Glutamatergic neuron (in vitro differentiated cells): Measurements from ENCODE around the gene VWA8. TPM values are rescaled to one million over a fixed set of nuclear protein-coding genes. Genes with fewer than 3 reads are reported as not detected.

Experiments used
- DNase-seq: peaks from one replicate; pipeline ENCODE4 v3.0.0; 2022
- H3K27ac Mint-ChIP-seq: one replicate; pipeline ENCODE4 v1.8.0; 2020; ENCODE audit warnings: mild to moderate bottlenecking, mixed read lengths, inconsistent platforms; ENCODE audit not compliant: unreplicated experiment
- H3K27me3 Mint-ChIP-seq: one replicate; pipeline ENCODE4 v1.8.0; 2020; ENCODE audit warnings: mild to moderate bottlenecking, moderate library complexity, mixed read lengths, inconsistent platforms; ENCODE audit not compliant: unreplicated experiment
- H3K36me3 Mint-ChIP-seq: one replicate; pipeline ENCODE4 v1.8.0; 2020; ENCODE audit warnings: mild to moderate bottlenecking, mixed read lengths, inconsistent platforms; ENCODE audit not compliant: unreplicated experiment
- H3K4me1 Mint-ChIP-seq: one replicate; pipeline ENCODE4 v1.8.0; 2020; ENCODE audit warnings: mild to moderate bottlenecking, low read depth, mixed read lengths, inconsistent platforms; ENCODE audit not compliant: unreplicated experiment
- H3K4me3 Mint-ChIP-seq: one replicate; pipeline ENCODE4 v1.8.0; 2020; ENCODE audit warnings: mild to moderate bottlenecking, mixed read lengths, inconsistent platforms; ENCODE audit not compliant: unreplicated experiment
- H3K9me3 Mint-ChIP-seq: one replicate; pipeline ENCODE4 v1.8.0; 2020; ENCODE audit warnings: mild to moderate bottlenecking, moderate library complexity, mixed read lengths, inconsistent platforms; ENCODE audit not compliant: unreplicated experiment
- CTCF ChIP-seq: fragments of 200-600 bp; sonication (generic); IDR thresholded peaks from one replicate; pipeline ENCODE4 v1.5.0; 2021; ENCODE audit not compliant: partially characterized antibody, unreplicated experiment
- total RNA-seq: library from RNA; stranded (reverse); fragmentation: NEBNext Ultra II Directional; extraction: Animal tissue kit (Norgen Biotek cat#: 25700); gene quantifications from one replicate; pipeline ENCODE4 v1.2.1, GENCODE V29; 2021; ENCODE audit not compliant: unreplicated experiment

Gene VWA8
- total RNA-seq, 1 donor from 2014 or later: 16.4 TPM

DNA sequence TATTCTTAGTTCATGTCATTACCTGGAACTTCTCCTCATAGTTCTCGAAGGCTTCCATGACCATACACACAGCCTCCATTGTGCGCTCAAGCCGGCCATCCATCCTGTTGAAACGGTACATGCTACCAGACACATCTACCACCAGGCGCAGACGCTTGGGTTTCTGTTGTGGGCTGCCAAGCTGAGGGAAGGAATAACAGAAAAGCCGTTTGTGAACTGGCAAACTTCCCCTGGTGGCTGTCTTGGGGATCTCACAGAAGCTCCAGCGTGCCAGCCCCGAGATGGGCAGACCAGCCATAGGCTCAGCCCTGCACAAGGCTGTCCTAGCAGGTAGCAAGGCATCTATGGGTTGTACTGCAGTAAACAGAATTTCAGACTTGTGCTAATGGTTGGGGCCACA, 373.4 kb downstream of the VWA8 start:
- Mint-ChIP-seq H3K36me3 (peaks cover 6% of the 10 kb centered on the region), H3K4me3 (no peak overlapping the region), H3K4me1 (no peaks in the 10 kb centered on the region), H3K9me3 (peaks cover 1% of the 10 kb centered on the region), H3K27ac (no peak overlapping the region), H3K27me3 (no peaks in the 10 kb centered on the region)
- DNase-seq: no peak
- TF ChIP-seq CTCF: peak; percentile 18

DNA sequence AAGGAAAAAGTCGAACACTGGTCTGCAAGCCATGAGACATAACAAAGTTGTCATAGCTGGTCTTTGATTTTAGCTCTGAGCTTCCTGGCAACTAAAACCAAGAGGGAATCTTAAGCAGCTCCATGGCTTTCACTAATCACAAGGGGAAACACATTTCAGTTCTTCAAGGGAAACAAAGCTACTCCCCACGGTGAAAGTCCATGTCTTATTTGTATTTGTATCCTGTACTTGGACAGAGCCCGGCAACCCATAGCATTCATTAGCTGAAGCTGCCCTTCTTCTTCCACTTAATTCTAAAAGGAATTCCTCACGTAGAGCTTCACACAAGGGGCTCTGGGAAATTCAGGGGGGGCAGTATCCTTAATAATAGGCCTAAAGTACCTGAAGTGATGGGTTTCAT, 374.7 kb downstream of the VWA8 start:
- no peaks in the 10 kb centered on the region for H3K4me1 Mint-ChIP-seq
- H3K27me3 Mint-ChIP-seq: no peaks in the 10 kb centered on the region
- TF ChIP-seq CTCF: no peak
- DNase-seq: no peak
- no peak overlapping the region for H3K27ac Mint-ChIP-seq
- H3K9me3 Mint-ChIP-seq: peaks cover 1% of the 10 kb centered on the region
- H3K4me3 Mint-ChIP-seq: no peak overlapping the region
- H3K36me3 Mint-ChIP-seq: peaks cover 6% of the 10 kb centered on the region

- H3K27ac Mint-ChIP-seq: no peak overlapping the region
- no peak for TF ChIP-seq CTCF
- no peak for DNase-seq
- no peaks in the 10 kb centered on the region for H3K9me3 Mint-ChIP-seq
- no peaks in the 10 kb centered on the region for H3K27me3 Mint-ChIP-seq
- H3K36me3 Mint-ChIP-seq: no peaks in the 10 kb centered on the region
- no peaks in the 10 kb centered on the region for H3K4me1 Mint-ChIP-seq
- no peak overlapping the region for H3K4me3 Mint-ChIP-seq
Observed at GRCh38 chr13:41582027-41582463, 378.9 kb downstream of the VWA8 start.

- DNase-seq: no peak
- Mint-ChIP-seq H3K4me3 (no peak overlapping the region), H3K27me3 (no peaks in the 10 kb centered on the region), H3K4me1 (no peaks in the 10 kb centered on the region), H3K27ac (no peak overlapping the region), H3K9me3 (no peaks in the 10 kb centered on the region), H3K36me3 (no peaks in the 10 kb centered on the region)
- no peak for TF ChIP-seq CTCF
Observed at GRCh38 chr13:41580345-41580744, 380.6 kb downstream of the VWA8 start.

DNA sequence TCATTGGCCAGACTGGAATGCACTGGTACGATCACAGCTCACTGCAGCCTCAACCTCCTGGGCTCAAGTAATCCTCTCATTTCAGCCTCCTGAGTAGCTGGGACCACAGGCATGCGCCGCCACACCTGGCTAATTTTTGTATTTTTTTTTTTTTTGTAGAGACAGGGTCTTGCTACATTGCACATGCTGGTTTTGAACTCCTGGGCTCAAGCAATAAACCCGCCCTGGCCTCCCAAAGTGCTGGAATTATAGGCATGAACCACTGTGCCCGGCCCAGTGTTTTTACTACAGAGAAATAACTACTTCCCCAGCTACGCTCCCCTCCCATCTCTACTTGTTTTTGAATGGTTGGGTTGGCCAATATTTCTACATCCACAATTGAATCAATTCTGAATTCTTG, 381.0 kb downstream of the VWA8 start:
- H3K4me3 Mint-ChIP-seq: no peak overlapping the region
- no peaks in the 10 kb centered on the region for H3K27me3 Mint-ChIP-seq
- DNase-seq: no peak
- no peaks in the 10 kb centered on the region for H3K36me3 Mint-ChIP-seq
- no peaks in the 10 kb centered on the region for H3K4me1 Mint-ChIP-seq
- no peak overlapping the region for H3K27ac Mint-ChIP-seq
- no peaks in the 10 kb centered on the region for H3K9me3 Mint-ChIP-seq
- no peak for TF ChIP-seq CTCF
